WERI-Rb-1 (cell line): Measurements from ENCODE around the gene POLE.

Source experiments
- DNase-seq: peaks from one replicate; pipeline ENCODE4 v3.0.0-alpha.2; 2020
- H3K27ac ChIP-seq: fragments of 250-450 bp; sonication (Bioruptor Pico); 2 replicates; pipeline ENCODE4 v1.5.1; 2020; ENCODE audit warnings: mild to moderate bottlenecking, moderate library complexity
- H3K27me3 ChIP-seq: fragments of 250-450 bp; sonication (Bioruptor Pico); 2 replicates; pipeline ENCODE4 v1.5.1; 2021; ENCODE audit warnings: mild to moderate bottlenecking, low read depth, moderate library complexity; ENCODE audit not compliant: insufficient read depth, severe bottlenecking
- H3K36me3 ChIP-seq: fragments of 250-450 bp; sonication (Bioruptor Pico); 2 replicates; pipeline ENCODE4 v1.5.1; 2020; ENCODE audit warnings: mild to moderate bottlenecking, moderate library complexity
- H3K4me3 ChIP-seq: 2 replicates; pipeline ENCODE4 v1.5.1; 2011; ENCODE audit warnings: low read depth, mild to moderate bottlenecking, control low read depth, low read length
- H3K9me3 ChIP-seq: fragments of 250-450 bp; sonication (Bioruptor Pico); 2 replicates; pipeline ENCODE4 v1.5.1; 2021; ENCODE audit warnings: mild to moderate bottlenecking, moderate library complexity; ENCODE audit not compliant: severe bottlenecking
- TF ChIP-seq, protein P1 (sequence below): IDR thresholded peaks from 2 replicates; pipeline ENCODE4 v1.5.1; 2011; ENCODE audit warnings: low read depth, mild to moderate bottlenecking, control low read depth, inconsistent platforms, low read length

POLE gene

DNA sequence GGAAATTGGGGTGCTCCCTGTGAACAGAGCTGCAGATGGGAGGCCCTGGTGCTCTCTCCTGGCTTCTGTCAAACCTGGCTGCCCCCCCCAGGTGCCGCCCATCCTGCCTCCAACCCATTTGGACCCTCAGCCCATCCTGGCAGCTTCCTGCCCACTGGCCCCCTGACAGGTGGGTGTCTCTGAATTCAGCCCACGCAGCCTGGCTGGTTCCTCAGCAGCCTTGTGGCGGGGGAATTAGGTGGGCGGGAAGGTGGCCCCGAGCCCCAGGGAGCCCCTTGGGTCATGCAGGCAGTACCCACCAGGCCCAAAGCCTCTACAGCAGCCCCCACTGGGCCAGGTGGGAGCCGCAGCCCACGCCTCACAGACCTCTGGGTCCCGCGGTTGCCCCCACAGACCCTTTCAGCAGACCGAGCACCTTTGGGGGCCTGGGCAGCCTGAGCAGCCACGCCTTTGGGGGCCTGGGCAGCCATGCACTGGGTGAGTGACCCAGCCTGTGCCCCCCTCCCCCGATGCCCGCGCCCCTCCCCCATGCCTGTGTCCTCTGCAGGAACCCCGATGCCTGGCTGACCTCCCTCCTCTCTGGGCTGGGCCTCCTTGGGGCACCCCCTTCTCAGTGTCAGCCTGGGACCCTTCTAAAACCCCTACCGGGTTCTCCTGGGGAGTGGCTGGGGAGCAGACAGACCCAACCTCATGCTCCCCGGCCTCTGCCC, 105.6 kb downstream of the POLE start:
- no peak for DNase-seq
- TF ChIP-seq, protein P1, sequence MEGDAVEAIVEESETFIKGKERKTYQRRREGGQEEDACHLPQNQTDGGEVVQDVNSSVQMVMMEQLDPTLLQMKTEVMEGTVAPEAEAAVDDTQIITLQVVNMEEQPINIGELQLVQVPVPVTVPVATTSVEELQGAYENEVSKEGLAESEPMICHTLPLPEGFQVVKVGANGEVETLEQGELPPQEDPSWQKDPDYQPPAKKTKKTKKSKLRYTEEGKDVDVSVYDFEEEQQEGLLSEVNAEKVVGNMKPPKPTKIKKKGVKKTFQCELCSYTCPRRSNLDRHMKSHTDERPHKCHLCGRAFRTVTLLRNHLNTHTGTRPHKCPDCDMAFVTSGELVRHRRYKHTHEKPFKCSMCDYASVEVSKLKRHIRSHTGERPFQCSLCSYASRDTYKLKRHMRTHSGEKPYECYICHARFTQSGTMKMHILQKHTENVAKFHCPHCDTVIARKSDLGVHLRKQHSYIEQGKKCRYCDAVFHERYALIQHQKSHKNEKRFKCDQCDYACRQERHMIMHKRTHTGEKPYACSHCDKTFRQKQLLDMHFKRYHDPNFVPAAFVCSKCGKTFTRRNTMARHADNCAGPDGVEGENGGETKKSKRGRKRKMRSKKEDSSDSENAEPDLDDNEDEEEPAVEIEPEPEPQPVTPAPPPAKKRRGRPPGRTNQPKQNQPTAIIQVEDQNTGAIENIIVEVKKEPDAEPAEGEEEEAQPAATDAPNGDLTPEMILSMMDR = no peak
- no peaks in the 10 kb centered on the region for H3K9me3 ChIP-seq
- H3K4me3 ChIP-seq = no peak overlapping the region
- H3K27me3 ChIP-seq = no peaks in the 10 kb centered on the region
- H3K36me3 ChIP-seq = peaks cover 61% of the 10 kb centered on the region
- H3K27ac ChIP-seq = no peak overlapping the region

DNA sequence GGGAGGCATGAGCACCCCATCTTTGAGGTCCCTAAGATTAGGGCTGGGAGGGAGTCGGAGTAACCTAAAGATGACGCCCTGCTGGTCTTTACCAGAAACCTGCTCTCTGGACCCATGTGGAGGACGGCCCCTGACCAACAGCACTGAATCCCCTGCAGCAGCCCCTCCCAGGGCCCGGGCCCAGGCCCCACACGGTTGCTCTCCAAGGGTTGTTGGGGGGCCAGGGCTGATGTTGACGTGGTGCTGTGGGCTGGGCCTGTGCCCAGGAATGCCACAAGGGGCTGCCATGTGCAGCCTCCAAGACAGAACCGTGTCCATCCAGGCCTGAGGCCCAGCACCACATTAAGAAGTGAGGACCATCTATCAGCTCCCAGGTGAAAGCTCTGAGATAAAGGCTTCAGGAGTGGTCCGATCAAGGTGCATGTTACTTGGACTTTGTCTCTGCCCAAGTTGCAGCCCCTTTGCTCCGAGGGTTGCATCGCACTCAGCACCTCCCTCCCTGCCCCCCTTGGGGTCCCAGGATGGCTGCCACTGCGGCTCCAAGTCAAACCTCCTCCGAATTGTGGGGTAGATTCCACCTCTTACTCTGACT, 106.3 kb downstream of the POLE start:
- H3K27me3 ChIP-seq = no peaks in the 10 kb centered on the region
- H3K27ac ChIP-seq = no peak overlapping the region
- H3K36me3 ChIP-seq = peaks cover 68% of the 10 kb centered on the region
- H3K9me3 ChIP-seq = no peaks in the 10 kb centered on the region
- TF ChIP-seq, protein P1 = no peak
- no peak overlapping the region for H3K4me3 ChIP-seq
- DNase-seq = no peak

DNA sequence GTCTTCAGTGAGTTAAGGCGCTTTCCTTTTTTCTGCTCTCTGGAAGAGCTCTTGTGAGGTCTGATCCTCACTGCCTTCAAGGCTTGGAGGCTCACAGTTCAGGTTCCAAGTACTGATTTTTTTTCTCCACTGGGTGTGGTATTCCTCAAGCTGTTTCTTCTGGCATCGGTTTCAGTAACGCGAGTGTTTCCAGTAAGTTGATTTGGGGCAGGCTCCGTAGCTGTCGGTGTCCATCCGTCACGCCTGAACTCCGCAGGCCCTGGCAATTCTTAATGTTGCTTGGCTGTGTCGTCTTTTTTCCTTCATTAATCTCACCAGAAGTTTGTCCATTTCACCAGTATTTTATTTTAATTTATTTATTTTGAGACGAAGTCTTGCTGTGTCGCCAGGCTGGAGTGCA, 107.4 kb downstream of the POLE start:
- Histone ChIP-seq H3K9me3 (no peaks in the 10 kb centered on the region), H3K36me3 (peaks cover 76% of the 10 kb centered on the region), H3K27me3 (no peaks in the 10 kb centered on the region), H3K4me3 (no peak overlapping the region), H3K27ac (no peak overlapping the region)
- DNase-seq = no peak
- TF ChIP-seq, protein P1 = no peak

DNA sequence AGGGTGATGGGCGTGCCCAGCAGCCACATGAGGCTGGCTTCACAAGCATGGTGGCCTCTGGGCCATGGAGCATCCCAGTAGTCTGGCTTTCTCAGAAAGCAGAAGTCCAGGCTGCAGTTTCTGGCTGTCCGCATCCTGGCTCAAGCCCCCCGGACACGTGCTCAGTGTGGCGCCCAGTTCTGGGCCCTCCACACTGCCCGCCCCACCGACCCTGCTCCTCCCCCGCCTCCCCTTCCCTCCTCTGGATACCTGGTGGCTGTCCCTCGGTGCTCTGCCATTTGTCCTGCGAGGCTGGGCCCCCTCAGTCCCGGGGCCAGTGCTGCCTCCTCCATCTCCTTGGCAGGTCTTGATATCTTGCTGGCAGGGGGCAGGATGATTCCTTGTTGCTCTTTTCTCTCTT, 108.3 kb downstream of the POLE start:
- TF ChIP-seq, protein P1 = no peak
- Histone ChIP-seq H3K4me3 (no peak overlapping the region), H3K27ac (no peak overlapping the region), H3K9me3 (no peaks in the 10 kb centered on the region), H3K36me3 (peaks cover 77% of the 10 kb centered on the region), H3K27me3 (no peaks in the 10 kb centered on the region)
- no peak for DNase-seq

DNA sequence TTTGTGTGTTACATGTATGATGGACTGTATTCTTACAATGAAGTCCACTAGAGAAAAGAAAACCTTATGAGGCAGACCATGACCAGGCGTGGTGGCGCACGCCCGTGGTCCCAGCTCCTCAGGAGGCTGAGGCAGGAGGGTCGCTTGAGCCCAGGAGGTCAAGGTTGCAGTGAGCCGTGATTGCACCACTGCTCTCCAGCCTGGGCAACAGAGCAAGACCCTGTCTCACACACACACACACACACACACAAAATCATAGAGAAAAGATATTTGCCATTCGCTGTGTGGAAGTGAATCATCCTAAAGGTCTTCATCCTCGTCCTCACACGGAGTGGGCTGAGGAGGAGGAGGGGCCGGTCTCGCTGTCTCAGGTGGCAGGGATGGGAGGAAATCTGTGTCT, 109.0 kb downstream of the POLE start:
- no peak overlapping the region for H3K4me3 ChIP-seq
- no peak overlapping the region for H3K27ac ChIP-seq
- peaks cover 85% of the 10 kb centered on the region for H3K36me3 ChIP-seq
- H3K9me3 ChIP-seq = no peaks in the 10 kb centered on the region
- DNase-seq = no peak
- H3K27me3 ChIP-seq = no peaks in the 10 kb centered on the region
- TF ChIP-seq, protein P1 = no peak
